Measurements from ENCODE around the gene CDY1.
"Not testable (repeated sequence)": the region's sequence is repeated elsewhere in the genome, so short reads cannot be mapped to it uniquely, and the experiment has no call there.

DNA sequence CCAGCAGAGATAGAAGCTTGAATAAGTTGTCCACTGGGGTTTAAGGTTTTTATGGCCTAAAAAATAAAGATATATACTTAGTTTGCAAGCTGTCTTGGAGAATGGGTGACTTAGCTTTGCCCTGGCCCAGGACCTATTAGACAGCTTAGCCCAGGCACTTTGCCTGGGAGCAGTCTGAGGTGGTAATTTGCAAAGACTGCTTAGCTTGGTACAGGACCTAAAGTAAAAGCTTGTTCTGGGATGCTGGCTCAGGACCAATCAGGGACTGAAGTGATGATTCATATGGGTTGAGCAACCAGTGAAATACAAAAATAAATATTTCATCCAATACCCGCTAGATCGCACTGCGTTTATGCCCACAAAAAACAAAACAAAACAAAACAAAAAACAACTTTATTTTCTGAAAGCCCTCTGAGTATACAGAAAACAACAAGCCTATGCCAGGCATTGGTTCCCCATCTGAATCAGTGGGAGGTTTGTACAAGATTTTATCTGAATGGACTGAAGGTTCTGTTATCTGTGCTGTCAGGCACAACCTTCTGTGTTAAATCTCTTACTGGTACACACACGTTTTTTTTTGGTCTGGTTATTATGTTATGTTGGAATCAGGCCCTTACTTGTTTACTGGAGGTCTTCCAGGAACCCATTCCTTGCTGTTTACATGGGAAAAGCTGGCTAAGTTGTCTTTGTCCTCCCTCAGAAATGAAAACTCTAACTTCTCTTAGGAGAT lies 8.6 kb downstream of the CDY1 start:
- TF ChIP-seq POLR2AphosphoS5 (IDR thresholded peaks at IDR 0.05; ENCODE audit: low read depth, low read length); POLR2A (IDR thresholded peaks at IDR 0.05; ENCODE audit: low read depth, low read length); TAF1 (IDR thresholded peaks at IDR 0.05; ENCODE audit: borderline replicate concordance, low read depth, low read length): not testable (repeated sequence)
